SKM-1 treated with dmso at 0.1 percent for 144 hours (cell line): ENCODE data around the gene TEX53.
A peak's percentile ranks its signal among the peaks of the same experiment; 100 is the strongest.

Experiments used
- DNase-seq: peaks from one replicate; lab custom pipeline; 2025; ENCODE audit not compliant: unreplicated experiment; lab: John Stamatoyannopoulos, UW

Gene TEX53

GRCh38 chr9:114680259-114681001 lies 22.8 kb upstream of the TEX53 start:
- no peak for DNase-seq

DNA sequence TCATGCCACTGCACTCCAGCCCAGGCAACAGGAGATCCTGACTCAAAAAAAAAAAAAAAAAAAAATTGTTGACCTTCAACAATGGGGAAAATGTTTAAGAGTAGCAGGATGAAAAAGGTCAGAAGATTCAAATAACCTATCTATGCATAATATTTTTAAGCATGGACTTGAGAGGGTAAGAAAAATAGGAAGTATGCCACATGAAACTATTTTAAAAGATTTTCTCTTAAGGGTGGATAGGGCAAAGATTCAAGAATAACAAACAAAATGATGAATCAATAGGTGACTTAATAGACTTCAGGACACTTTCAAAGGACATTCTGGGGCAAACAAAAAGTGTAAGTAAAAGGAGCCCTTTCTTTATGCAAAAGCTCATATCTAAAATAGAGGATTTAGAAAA lies 21.2 kb upstream of the TEX53 start:
- no peak for DNase-seq

- no peak for DNase-seq
Measured at GRCh38 chr9:114678130-114678529, 20.5 kb upstream of the TEX53 start.

- no peak for DNase-seq
Measured at GRCh38 chr9:114677418-114677817, 19.8 kb upstream of the TEX53 start.

DNA sequence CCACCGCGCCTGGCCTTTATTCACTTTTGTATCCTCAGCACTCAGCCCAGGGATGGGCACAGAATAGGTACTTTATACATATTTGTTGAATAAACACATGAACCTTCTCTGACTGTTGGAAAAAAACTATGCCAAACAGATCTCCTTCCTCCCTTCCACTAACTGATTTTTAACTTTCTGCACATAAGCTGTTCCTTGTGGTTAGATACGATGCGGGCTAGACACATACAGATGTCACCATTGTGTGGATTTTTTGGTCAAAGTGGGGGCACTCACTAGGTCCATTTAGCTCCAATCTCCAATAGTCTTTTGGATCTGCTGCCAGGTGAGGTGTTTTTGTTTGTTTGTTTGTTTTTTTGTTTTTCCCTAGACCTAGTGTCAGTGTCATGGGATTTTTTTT lies 19.3 kb upstream of the TEX53 start:
- no peak for DNase-seq

DNA sequence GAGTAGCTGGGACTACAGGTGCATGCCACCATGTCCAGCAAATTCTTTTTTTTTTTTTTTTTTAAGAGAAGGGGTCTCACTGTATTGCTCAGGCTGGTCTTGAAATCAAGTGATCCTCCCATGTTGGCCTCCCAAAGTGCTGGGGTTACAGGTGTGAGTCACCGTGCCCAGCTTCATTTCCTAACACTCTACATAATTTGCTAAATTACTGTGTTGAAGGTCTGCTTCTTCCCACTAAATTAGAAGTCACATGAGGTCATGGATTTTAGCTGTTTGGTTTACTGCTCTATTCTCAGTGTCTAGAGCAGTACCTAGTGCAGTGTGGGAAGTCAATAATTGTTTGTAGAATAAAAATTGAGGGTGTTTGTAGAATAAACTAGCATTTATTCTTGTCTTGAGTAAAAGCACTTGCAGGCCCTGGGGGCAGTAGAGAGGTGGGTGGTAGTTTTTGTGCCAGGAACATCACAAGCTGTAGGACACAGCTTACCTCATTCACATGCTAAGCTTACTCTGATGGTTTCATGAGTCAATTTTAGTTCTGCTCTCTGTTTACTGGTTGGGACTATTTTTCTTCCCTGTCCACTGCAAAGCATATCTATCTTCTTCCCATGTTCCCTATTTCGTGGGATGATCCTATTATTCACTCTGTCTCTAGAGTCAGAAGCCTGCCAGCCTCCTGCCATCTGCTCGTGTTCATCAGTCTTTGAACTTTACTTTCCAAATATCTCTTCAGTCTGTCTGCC lies 17.4 kb upstream of the TEX53 start:
- DNase-seq = no peak

DNA sequence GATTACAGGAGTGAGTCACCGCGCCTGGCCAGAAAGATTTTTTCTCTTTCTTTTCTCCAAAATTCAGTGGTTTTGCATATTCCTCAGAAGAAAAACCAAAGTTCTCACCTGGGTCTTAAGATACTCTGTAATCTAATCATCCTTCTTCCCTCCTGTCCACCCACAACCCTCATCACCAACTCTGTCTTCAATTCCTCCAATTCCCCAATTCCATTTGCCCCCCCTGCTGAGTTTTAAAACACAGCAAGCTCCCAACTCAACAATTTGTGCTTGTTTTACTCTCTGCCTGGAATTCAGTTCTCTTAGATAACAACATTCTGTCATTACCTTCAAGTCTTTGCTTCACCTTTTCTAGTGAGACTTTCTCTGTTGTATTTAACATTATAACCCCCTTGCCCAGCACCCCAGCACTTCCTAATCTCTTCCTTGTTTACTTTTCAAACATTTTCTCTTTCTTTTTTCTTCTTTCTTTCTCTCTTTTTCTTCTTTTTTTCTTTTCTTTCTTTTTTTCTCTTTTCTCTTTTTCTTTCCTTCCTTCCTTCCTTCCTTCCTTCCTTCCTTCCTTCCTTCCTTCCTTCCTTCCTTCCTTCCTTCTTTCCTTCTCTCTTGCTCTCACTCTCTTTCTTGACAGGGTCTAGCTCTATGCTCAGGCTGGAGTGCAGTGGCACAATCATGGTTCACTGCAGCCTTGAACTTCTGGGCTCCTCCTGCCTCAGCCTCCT lies 16.6 kb upstream of the TEX53 start:
- DNase-seq = no peak

DNA sequence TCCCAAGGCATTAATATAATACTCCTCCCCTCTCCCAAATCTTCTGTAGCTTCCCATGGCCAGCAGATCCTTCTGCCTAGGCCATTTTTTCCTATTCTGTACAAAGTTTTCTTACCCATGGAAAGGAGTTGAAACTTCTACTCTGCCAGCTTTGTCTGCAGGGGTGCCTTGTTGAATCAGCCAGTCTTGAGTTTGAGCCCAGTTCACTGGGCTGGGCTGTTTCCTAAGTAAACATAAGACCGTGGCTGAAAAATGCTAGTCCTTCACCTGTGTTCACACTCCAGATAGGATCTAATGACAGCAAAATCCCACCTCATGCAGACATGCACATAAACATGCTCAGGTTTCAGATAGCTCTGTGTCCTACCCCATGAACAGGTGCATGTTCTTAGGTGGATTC lies 14.0 kb upstream of the TEX53 start:
- no peak for DNase-seq

DNA sequence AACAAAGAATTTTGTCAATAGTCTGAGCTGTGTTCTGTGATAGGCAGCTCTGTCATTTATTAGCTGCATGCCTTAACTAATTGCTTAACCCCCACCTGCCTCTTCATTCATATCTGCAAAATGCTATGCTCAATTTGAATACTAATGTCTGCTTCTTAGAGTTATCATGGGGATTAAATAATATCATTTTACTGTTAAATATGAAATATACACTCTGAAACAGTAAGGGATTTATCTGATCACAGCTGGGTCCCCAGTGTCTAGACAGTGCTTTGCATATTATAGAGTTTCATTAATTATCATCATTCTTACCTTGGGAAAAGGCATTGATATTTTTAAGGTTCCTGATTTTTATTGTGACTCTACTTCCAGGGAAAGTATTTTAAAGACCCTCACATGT lies 12.4 kb upstream of the TEX53 start:
- no peak for DNase-seq

DNA sequence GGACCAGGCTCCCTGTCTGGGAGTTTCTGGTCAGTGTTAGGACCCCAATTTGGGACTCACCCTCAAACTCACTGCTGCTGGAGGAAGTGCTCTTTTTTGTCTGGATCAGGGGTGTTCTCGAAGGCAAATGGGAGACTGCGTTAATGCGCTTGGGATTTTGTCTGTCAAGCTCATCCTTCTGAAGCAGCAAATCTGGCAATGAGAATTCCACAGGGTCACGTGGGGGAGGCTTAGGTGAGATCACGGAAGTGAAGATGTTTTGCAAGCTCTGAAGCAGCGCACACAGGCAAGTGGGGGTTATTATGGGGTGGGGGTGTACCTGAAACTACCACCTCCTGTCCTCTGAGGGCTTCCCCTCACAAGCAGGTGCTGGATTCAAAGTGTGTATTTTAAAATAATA lies 10.5 kb upstream of the TEX53 start:
- no peak for DNase-seq

- DNase-seq = no peak
Measured at GRCh38 chr9:114666851-114667250, 9.2 kb upstream of the TEX53 start.

DNA sequence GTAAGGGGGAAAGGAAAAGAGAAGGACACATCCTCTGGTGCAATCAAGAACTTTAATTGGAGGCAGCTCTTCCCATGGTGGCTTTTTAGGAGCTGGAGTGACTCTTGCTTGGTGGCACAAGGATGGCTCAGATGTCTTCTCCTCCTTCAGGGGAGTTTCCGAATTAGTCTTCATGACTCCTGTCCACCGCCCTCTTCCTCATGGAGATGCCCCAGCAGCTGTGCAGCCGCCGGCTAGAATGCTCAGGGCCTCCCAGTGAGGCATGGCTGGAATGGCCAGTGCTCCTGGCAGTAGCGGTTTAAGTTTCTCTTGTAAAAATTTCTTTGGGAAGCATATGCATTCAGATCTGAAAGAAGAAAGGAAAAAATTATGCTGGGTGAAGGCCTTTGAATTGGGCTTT lies 8.8 kb upstream of the TEX53 start:
- DNase-seq = no peak

DNA sequence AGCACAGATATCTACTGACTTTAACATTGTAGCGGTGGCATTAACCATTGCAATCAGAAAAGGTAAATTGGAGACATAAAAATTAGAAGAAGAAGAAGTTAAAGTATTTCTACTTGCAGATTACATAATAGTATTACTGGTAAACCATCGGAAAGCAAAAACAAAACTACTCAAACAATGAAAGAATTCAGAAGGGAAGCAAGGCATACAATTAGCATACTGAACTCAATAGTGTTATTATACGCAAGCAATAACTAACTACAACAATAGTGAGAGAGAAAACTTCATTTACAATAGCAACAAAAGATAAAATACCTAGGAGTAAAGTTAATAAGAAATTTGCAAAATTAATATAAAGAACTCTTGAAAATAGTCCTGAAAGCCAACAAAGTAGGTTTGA lies 6.6 kb upstream of the TEX53 start:
- no peak for DNase-seq

- DNase-seq = peak; percentile 2
Measured at GRCh38 chr9:114662081-114662989, 4.7 kb upstream of the TEX53 start.

GRCh38 chr9:114656301-114656700 lies 1.3 kb downstream of the TEX53 start:
- no peak for DNase-seq

DNA sequence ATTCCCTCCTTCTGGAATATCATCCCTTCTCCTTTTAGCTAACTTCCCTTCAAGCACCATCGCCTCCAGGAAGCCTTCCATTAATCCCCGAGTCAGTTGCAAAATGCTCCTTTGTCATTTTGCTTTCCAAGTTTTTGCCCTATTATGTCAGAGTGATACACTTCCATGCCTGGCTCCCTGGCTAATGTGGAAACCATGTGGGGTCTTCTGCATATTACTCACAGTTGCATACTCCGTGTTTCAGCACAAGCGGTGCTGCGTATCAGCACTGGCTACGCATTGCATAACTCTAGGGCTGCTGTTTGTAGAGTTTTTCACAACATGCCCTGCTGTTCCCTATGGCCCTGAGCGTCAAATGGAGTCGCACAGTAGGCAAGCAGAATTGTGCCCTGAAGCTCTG lies 1.9 kb downstream of the TEX53 start:
- no peak for DNase-seq

GRCh38 chr9:114653556-114654159 lies 3.9 kb downstream of the TEX53 start:
- peak; percentile 51 for DNase-seq

GRCh38 chr9:114652776-114653555 lies 4.6 kb downstream of the TEX53 start:
- DNase-seq = no peak

GRCh38 chr9:114643896-114644295 lies 13.7 kb downstream of the TEX53 start:
- DNase-seq = no peak

GRCh38 chr9:114643001-114643400 lies 14.6 kb downstream of the TEX53 start:
- DNase-seq = no peak
